IPS DF 6.9 (cell line): ENCODE measurements around the gene CDY2B.
"Not testable (repeated sequence)": the region's sequence is repeated elsewhere in the genome, so short reads cannot be mapped to it uniquely, and the experiment has no call there.

Experiments
- DNase-seq: peaks from one replicate; pipeline ENCODE4 v3.0.0-alpha.2; 2013; ENCODE audit warnings: low read depth, low spot score
- H3K27ac ChIP-seq: one replicate; pipeline ENCODE4 v1.5.1; 2013; ENCODE audit warnings: low read length, control low read depth
- H3K27me3 ChIP-seq: 2 replicates; pipeline ENCODE4 v1.6.1; 2013; ENCODE audit warnings: mild to moderate bottlenecking, low read length; ENCODE audit not compliant: control insufficient read depth, insufficient read depth
- H3K36me3 ChIP-seq: 2 replicates; pipeline ENCODE4 v1.6.1; 2013; ENCODE audit warnings: low read length; ENCODE audit not compliant: control insufficient read depth, insufficient read depth
- H3K4me1 ChIP-seq: 2 replicates; pipeline ENCODE4 v1.6.1; 2013; ENCODE audit warnings: low read length; ENCODE audit not compliant: control insufficient read depth, insufficient read depth
- H3K4me3 ChIP-seq: 2 replicates; pipeline ENCODE4 v1.5.1; 2013; ENCODE audit warnings: mild to moderate bottlenecking, low read length
- H3K9me3 ChIP-seq: 2 replicates; pipeline ENCODE4 v1.6.1; 2013; ENCODE audit warnings: low read length, inconsistent platforms; ENCODE audit not compliant: control insufficient read depth, insufficient read depth
- WGBS: extraction: QIAGEN DNeasy Blood & Tissue Kit; methylation state at CpG from one replicate; pipeline ENCODE4 v1.1.7; 2013; ENCODE audit warnings: mixed read lengths, missing lambda C conversion rate; ENCODE audit not compliant: insufficient read length, insufficient coverage; 5-methylcytosine and 5-hydroxymethylcytosine counted together

Gene CDY2B, protein sequence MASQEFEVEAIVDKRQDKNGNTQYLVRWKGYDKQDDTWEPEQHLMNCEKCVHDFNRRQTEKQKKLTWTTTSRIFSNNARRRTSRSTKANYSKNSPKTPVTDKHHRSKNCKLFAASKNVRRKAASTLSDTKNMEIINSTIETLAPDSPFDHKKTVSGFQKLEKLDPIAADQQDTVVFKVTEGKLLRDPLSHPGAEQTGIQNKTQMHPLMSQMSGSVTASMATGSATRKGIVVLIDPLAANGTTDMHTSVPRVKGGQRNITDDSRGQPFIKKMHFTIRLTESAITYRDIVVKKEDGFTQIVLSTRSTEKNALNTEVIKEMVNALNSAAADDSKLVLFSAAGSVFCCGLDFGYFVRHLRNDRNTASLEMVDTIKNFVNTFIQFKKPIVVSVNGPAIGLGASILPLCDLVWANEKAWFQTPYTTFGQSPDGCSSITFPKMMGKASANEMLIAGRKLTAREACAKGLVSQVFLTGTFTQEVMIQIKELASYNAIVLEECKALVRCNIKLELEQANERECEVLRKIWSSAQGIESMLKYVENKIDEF

DNA sequence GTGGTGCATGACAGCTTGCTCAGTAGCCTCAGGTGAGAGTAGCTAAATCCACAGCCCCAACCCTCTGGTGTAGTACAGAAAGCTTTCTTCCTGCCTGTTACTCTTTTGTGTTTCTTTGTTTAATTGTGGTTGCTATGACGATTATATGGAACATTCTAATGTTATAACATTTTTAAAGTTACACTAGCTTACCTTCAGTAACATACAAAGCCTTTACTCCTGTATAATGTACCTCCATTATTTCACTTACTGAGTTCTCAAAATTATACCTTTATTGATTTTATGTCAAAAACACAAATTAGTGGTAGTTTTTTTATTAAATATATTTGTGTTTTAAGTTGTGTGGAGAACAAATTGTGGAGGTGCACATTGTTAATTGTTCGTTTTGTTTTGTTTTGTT lies at the start of gene CDY2B:
Gene CDY2B (minus strand): TSS at position 101 of the 400 bp plus-strand sequence. CDS start 328 bp downstream, outside the sequence.
- H3K4me3 ChIP-seq, H3K4me1 ChIP-seq, H3K27me3 ChIP-seq, DNase-seq, H3K27ac ChIP-seq, H3K9me3 ChIP-seq, H3K36me3 ChIP-seq: not testable (repeated sequence)
- WGBS = no CpG with 5 or more reads among the region's 2 CpGs

DNA sequence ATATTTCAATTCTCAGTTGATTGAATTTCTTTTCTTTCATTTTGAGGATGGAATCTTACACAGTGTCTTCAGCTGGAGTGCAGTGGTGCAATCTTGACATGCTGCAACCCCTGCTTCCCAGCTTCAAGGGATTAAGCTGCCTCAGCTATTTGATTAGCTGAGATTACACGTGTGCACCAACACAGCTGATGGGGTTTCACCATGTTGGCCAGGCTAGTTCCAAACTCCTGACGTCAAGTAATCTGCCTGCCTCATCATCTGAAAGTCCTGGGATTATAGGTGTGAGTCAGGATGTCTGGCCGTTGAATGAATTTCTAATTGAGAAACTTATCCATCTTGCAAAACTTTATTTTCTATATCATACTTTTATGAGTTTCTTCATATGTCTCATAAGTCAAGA lies 28.0 kb upstream of the CDY2B start:
- H3K27me3 ChIP-seq, DNase-seq, H3K27ac ChIP-seq, H3K4me1 ChIP-seq, H3K4me3 ChIP-seq, H3K36me3 ChIP-seq, H3K9me3 ChIP-seq: not testable (repeated sequence)
- no CpG with 5 or more reads among the region's 3 CpGs for WGBS

DNA sequence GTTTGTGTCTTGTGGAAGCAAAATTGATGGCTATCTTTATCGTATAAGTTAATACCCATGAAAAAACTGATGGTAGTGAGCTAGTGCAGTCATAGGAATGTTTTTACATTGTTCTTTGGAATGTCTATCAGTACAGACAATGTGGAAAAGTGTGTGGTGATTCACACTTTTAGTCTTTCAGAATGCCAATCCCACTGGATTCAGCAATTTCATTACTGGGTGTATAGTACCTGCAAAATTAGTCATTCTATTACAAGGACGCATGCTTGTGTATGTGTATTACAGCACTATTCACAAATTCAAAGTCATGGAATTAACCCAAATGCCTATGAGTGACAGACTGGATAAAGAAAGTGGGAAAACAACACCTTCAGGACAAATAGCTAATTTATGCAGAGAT lies 27.3 kb upstream of the CDY2B start:
- not testable (repeated sequence) for H3K9me3 ChIP-seq, DNase-seq, H3K4me3 ChIP-seq

DNA sequence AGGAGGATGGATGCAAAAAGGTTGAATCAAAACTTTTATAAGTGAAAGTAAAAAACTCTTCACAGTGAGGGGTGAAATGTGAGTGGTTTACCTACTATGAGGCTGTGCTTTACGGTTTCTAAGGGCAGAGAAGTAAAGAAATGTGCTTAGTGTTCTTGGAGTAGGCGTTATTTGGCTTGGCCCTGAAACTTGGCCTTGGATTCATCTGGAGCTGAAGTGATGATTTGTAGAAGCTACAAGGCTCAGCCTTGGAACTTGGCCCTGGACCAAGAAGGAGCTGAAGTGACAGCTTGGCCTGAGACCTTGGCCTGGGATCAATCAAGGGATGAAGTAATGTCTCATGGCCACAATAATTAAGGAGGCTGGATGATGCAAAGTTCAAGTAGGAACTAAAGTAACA lies 1.7 kb upstream of the CDY2B start:
- not testable (repeated sequence) for H3K36me3 ChIP-seq, H3K27ac ChIP-seq, H3K9me3 ChIP-seq, H3K27me3 ChIP-seq, H3K4me3 ChIP-seq, DNase-seq, H3K4me1 ChIP-seq
- WGBS = no CpG with 5 or more reads among the region's 2 CpGs

More for the DNA sequence above, 27.3 kb upstream of the CDY2B start:
- not testable (repeated sequence) for H3K27me3 ChIP-seq, H3K36me3 ChIP-seq, H3K4me1 ChIP-seq, H3K27ac ChIP-seq
- no CpG with 5 or more reads among the region's 2 CpGs for WGBS

DNA sequence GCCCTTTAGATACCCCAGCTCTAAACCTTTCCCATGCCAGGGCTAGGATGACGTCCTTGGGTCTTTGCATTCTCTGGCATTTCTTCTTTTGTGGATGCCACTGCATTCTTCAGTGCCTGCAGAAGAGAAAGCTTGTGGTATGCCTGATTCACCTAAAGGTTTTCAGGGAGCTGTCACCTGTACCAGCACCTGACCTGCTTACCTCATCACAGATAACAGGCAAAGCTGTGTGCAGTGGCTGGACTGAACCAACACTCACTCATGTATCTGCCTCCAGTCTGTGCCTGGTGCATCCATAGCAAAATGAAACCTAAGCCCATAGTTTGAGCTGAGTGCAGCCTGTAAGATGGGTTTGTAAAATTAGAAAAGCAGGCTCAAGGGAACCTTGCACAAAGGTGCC lies 3.3 kb downstream of the CDY2B start:
- not testable (repeated sequence) for H3K4me1 ChIP-seq, H3K9me3 ChIP-seq, DNase-seq, H3K27me3 ChIP-seq, H3K27ac ChIP-seq, H3K36me3 ChIP-seq, H3K4me3 ChIP-seq
- no CpG with 5 or more reads among the region's 1 CpG for WGBS

DNA sequence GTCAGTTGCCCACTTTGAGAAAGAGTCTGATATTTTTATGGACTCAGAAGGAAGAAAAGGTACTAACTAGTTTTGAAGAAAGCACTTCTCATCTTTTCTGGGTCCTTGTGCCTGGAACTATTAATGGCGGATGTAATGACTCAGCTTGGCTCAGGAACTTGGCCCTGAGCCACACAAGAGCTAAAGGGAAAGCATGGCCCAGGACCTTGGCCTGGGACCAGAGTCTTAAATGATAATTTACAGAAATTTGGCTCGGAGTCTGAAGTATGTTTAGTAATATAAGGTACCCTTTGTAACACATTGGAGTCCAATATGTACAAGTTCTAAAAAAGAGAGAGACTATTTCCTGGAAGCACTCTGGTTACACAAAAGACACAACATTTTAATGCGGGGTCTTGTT lies 4.6 kb downstream of the CDY2B start:
- H3K36me3 ChIP-seq, H3K27ac ChIP-seq, DNase-seq, H3K4me3 ChIP-seq, H3K27me3 ChIP-seq, H3K9me3 ChIP-seq, H3K4me1 ChIP-seq: not testable (repeated sequence)
- no CpG with 5 or more reads among the region's 3 CpGs for WGBS

DNA sequence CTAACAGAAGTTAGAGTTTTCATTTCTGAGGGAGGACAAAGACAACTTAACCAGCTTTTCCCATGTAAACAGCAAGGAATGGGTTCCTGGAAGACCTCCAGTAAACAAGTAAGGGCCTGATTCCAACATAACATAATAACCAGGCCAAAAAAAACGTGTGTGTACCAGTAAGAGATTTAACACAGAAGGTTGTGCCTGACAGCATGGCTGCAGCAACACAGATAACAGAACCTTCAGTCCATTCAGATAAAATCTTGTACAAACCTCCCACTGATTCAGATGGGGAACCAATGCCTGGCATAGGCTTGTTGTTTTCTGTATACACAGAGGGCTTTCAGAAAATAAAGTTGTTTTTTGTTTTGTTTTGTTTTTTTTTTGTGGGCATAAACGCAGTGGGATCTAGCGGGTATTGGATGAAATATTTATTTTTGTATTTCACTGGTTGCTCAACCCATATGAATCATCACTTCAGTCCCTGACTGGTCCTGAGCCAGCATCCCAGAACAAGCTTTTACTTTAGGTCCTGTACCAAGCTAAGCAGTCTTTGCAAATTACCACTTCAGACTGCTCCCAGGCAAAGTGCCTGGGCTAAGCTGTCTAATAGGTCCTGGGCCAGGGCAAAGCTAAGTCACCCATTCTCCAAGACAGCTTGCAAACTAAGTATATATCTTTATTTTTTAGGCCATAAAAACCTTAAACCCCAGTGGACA lies 8.7 kb downstream of the CDY2B start:
- H3K9me3 ChIP-seq, H3K4me1 ChIP-seq, H3K27ac ChIP-seq, H3K4me3 ChIP-seq, DNase-seq, H3K36me3 ChIP-seq, H3K27me3 ChIP-seq: not testable (repeated sequence)
- WGBS = no CpG with 5 or more reads among the region's 3 CpGs

DNA sequence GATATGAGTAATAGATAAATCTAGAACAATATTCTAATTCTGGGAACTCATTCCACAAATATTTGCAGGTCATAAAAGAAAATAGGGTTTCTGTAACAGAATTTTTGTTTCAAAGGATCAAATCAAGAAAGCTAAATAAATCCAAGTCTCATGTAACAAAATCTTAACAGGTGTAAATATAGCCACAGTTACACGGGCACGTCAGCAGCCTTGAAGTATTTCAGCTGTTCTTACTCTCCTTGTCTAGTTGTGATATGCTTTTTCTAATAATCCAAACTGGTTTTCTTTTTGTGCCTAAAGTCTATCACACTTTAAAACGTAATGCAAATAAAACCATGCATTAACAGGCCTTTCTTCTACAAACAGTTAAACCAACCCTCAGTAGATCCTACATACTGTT lies 9.3 kb downstream of the CDY2B start:
- H3K4me1 ChIP-seq, DNase-seq, H3K4me3 ChIP-seq, H3K36me3 ChIP-seq, H3K9me3 ChIP-seq, H3K27me3 ChIP-seq, H3K27ac ChIP-seq: not testable (repeated sequence)
- WGBS = no CpG with 5 or more reads among the region's 3 CpGs

DNA sequence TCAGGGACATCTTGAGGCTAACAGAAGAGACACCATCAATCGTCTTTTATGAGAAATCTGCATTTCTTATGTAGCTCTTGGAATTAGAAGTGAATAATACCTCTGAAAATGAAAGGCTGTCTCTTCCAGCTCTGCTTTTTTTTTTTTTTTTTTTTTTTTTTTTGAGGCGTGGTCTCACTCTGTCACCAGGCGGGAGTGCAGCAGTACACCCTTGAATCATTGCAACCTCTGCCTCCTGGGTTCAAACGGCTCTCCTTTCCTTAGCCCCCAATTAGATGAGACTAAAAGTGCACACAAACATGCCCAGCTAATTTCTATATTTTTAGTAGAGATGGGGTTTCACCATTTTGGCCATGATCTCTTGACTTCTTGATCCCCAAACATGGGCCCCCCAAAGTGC lies 12.2 kb downstream of the CDY2B start:
- not testable (repeated sequence) for H3K4me3 ChIP-seq, DNase-seq, H3K9me3 ChIP-seq, H3K4me1 ChIP-seq, H3K27ac ChIP-seq, H3K36me3 ChIP-seq, H3K27me3 ChIP-seq
- WGBS = no CpG with 5 or more reads among the region's 4 CpGs

DNA sequence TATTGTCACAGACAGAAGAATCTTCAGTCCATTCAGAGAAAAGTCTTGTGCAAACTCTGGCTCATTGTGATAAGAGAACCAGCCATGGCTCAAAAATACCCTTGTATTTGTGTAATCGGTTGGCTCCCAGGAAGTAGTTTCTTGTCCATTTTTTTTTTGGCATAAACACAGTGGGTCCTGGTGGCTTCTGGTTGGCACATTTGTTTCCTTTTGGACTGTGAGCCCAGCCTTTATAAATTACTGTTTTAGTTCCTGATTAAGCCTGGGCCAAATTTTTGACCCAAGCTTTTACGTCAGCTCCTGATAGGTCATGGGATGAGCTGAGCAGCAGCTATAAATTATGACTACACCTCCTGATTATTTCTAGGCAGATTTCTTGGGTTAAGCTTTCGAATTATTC lies 19.4 kb downstream of the CDY2B start:
- not testable (repeated sequence) for H3K27me3 ChIP-seq, H3K36me3 ChIP-seq, DNase-seq, H3K4me3 ChIP-seq, H3K9me3 ChIP-seq, H3K27ac ChIP-seq, H3K4me1 ChIP-seq
- WGBS = no CpG with 5 or more reads among the region's 3 CpGs
